MM.1S (cell line): ENCODE data around the gene TPM2.

Experiments used
- CTCF ChIP-seq: fragments of 300-600 bp; sonication (generic); IDR thresholded peaks from 2 replicates; pipeline ENCODE4 v1.5.1; 2016; ENCODE audit warnings: antibody characterized with exemption, low read length, mixed read lengths
- EZH2 ChIP-seq: fragments of 300-600 bp; sonication (generic); optimal IDR thresholded peaks from 2 replicates; pipeline ENCODE3; 2017; ENCODE audit warnings: low read depth, mild to moderate bottlenecking, antibody characterized with exemption, low read length, mixed read lengths
- EZH2phosphoT487 ChIP-seq: fragments of 300-600 bp; sonication (generic); IDR thresholded peaks from 2 replicates; pipeline ENCODE4 v1.6.1; 2018; ENCODE audit warnings: antibody characterized with exemption, low read length

- TF ChIP-seq CTCF (no peak), EZH2 (no peak), EZH2phosphoT487 (no peak)
These were observed 1.7 kb downstream of the TPM2 start for GRCh38 chr9:35687972-35688557.
